OCI-LY3 (cell line): ENCODE data around the gene PITX2.

Experiments used
- H2AFZ ChIP-seq: fragments of 200-600, 300-600 bp; shearing (Covaris generic); 2 replicates; pipeline ENCODE4 v1.6.0; 2014; ENCODE audit warnings: antibody characterized with exemption, low read depth, low read length
- H3K27ac ChIP-seq: fragments of 200-600, 300-600 bp; sonication (generic); 2 replicates; pipeline ENCODE4 v1.5.1; 2014; ENCODE audit warnings: mild to moderate bottlenecking, low read length, moderate library complexity, mixed read lengths
- H3K27me3 ChIP-seq: fragments of 200-600, 300-600 bp; sonication (generic); 2 replicates; pipeline ENCODE4 v1.6.1; 2014; ENCODE audit warnings: low read depth, low read length, mixed read lengths
- H3K36me3 ChIP-seq: fragments of 200-600, 300-600 bp; sonication (generic); replicated peaks from 2 replicates; pipeline ENCODE3; 2014; ENCODE audit warnings: low read depth, low read length, mixed read lengths
- H3K4me1 ChIP-seq: fragments of 300-600, 200-600 bp; sonication (generic); 2 replicates; pipeline ENCODE4 v1.6.1; 2014; ENCODE audit warnings: low read length, mixed read lengths
- H3K4me2 ChIP-seq: fragments of 200-600, 300-600 bp; sonication (generic); 2 replicates; pipeline ENCODE4 v1.6.1; 2014; ENCODE audit warnings: low read length, mixed read lengths
- H3K4me3 ChIP-seq: fragments of 300-600, 200-600 bp; sonication (generic); 2 replicates; pipeline ENCODE4 v1.5.1; 2014; ENCODE audit warnings: antibody characterized with exemption, mild to moderate bottlenecking, low read length, moderate library complexity
- H3K79me2 ChIP-seq: fragments of 300-600, 200-600 bp; shearing (Covaris generic); 2 replicates; pipeline ENCODE4 v1.6.1; 2014; ENCODE audit warnings: mild to moderate bottlenecking, low read length, mixed read lengths
- H3K9ac ChIP-seq: fragments of 300-600, 200-600 bp; shearing (Covaris generic); 2 replicates; pipeline ENCODE4 v1.6.0; 2014; ENCODE audit warnings: mild to moderate bottlenecking, low read length, moderate library complexity
- H3K9me3 ChIP-seq: fragments of 200-600, 300-600 bp; shearing (Covaris generic); 2 replicates; pipeline ENCODE4 v1.6.1; 2014; ENCODE audit warnings: low read length, mixed read lengths; ENCODE audit not compliant: insufficient read depth
- H4K20me1 ChIP-seq: fragments of 200-600, 300-600 bp; sonication (generic); 2 replicates; pipeline ENCODE4 v1.6.1; 2016; ENCODE audit warnings: low read length, mixed read lengths; ENCODE audit not compliant: insufficient read depth
- CTCF ChIP-seq: fragments of 200-600, 300-600 bp; sonication (generic); IDR thresholded peaks from 2 replicates; pipeline ENCODE4 v1.5.1; 2014; ENCODE audit warnings: antibody characterized with exemption, low read length, low read depth
- EZH2phosphoT487 ChIP-seq: fragments of 200-600 bp; shearing (Covaris generic); IDR thresholded peaks from 2 replicates; pipeline ENCODE4 v1.6.1; 2018; ENCODE audit warnings: antibody characterized with exemption, mixed run types, low read depth

PITX2 gene

GRCh38 chr4:110627977-110628662 lies 5.2 kb upstream of the PITX2 start:
- Histone ChIP-seq H3K27me3 (no peaks in the 10 kb centered on the region), H3K4me1 (no peaks in the 10 kb centered on the region), H3K27ac (no peak overlapping the region), H3K36me3 (no peaks in the 10 kb centered on the region), H3K4me2 (no peak overlapping the region), H3K9me3 (no peaks in the 10 kb centered on the region), H3K9ac (no peak overlapping the region), H3K79me2 (no peaks in the 10 kb centered on the region), H4K20me1 (no peaks in the 10 kb centered on the region), H3K4me3 (no peak overlapping the region), H2AFZ (no peak overlapping the region)
- TF ChIP-seq CTCF (no peak), EZH2phosphoT487 (no peak)

- H3K4me2 ChIP-seq = no peak overlapping the region
- TF ChIP-seq CTCF = no peak
- TF ChIP-seq EZH2phosphoT487 = no peak
- H3K9me3 ChIP-seq = no peaks in the 10 kb centered on the region
- no peak overlapping the region for H3K4me3 ChIP-seq
- H3K9ac ChIP-seq = no peak overlapping the region
- no peaks in the 10 kb centered on the region for H3K27me3 ChIP-seq
- H3K4me1 ChIP-seq = no peaks in the 10 kb centered on the region
- H3K27ac ChIP-seq = no peak overlapping the region
- no peaks in the 10 kb centered on the region for H3K79me2 ChIP-seq
- H4K20me1 ChIP-seq = no peaks in the 10 kb centered on the region
- no peaks in the 10 kb centered on the region for H3K36me3 ChIP-seq
- H2AFZ ChIP-seq = no peak overlapping the region
Measured at GRCh38 chr4:110626532-110627153, 3.8 kb upstream of the PITX2 start.

- Histone ChIP-seq H4K20me1 (no peaks in the 10 kb centered on the region), H2AFZ (no peak overlapping the region), H3K79me2 (no peaks in the 10 kb centered on the region), H3K36me3 (no peaks in the 10 kb centered on the region), H3K4me1 (no peaks in the 10 kb centered on the region), H3K4me3 (no peak overlapping the region), H3K9me3 (no peaks in the 10 kb centered on the region), H3K27me3 (no peaks in the 10 kb centered on the region), H3K27ac (no peak overlapping the region), H3K4me2 (no peak overlapping the region), H3K9ac (no peak overlapping the region)
- TF ChIP-seq EZH2phosphoT487 = no peak
Measured at GRCh38 chr4:110625576-110626257, 2.8 kb upstream of the PITX2 start.

GRCh38 chr4:110624904-110625494 lies 2.1 kb upstream of the PITX2 start:
- Histone ChIP-seq H4K20me1 (no peaks in the 10 kb centered on the region), H3K27me3 (no peaks in the 10 kb centered on the region), H3K27ac (no peak overlapping the region), H3K9ac (no peak overlapping the region), H3K9me3 (no peaks in the 10 kb centered on the region), H3K79me2 (no peaks in the 10 kb centered on the region), H2AFZ (no peak overlapping the region), H3K36me3 (no peaks in the 10 kb centered on the region), H3K4me2 (no peak overlapping the region), H3K4me1 (no peaks in the 10 kb centered on the region), H3K4me3 (no peak overlapping the region)
- TF ChIP-seq CTCF = no peak
- no peak for TF ChIP-seq EZH2phosphoT487
